Heart right ventricle (tissue), 16 donors: ENCODE measurements around the gene SLC2A9. TPM values are rescaled to one million over a fixed set of nuclear protein-coding genes. Genes with fewer than 3 reads are reported as not detected.

Experiments
- ATAC-seq, 8 donors: fragments of 200-7000 bp; cut with Tn5 transposase; one replicate each; pipeline ENCODE4 v1.9.1; 2020; ENCODE audit warnings: mild to moderate bottlenecking in 8 of 8, moderate library complexity in 8 of 8, moderate number of reproducible peaks in 1 of 8
- DNase-seq, 2 donors: peaks; one replicate each; pipeline ENCODE4 v3.0.0-alpha.2; 2020
- H3K27ac ChIP-seq, 10 donors: fragments of 200-600 bp; sonication (generic) in 2 of 10; one replicate each; pipeline versions ENCODE4 v1.5.0 to v1.8.0; 2020 to 2022; ENCODE audit warnings: mild to moderate bottlenecking in 3 of 10
- H3K27me3 ChIP-seq, 7 donors: fragments of 200-600 bp; one replicate each; pipeline ENCODE4 v1.8.0; 2021 to 2022; ENCODE audit warnings: mild to moderate bottlenecking in 2 of 7
- H3K36me3 ChIP-seq, 9 donors: fragments of 200-600 bp; sonication (generic) in 1 of 9; one replicate each; pipeline versions ENCODE4 v1.5.0 to v1.8.0; 2020 to 2022; ENCODE audit warnings: mild to moderate bottlenecking in 2 of 9
- H3K4me1 ChIP-seq, 9 donors: fragments of 200-600 bp; sonication (generic) in 1 of 9; one replicate each; pipeline versions ENCODE4 v1.5.0 to v1.8.0; 2020 to 2022; ENCODE audit warnings: mild to moderate bottlenecking in 4 of 9
- H3K4me3 ChIP-seq, 10 donors: fragments of 200-600 bp; sonication (generic) in 2 of 10; one replicate each; pipeline versions ENCODE4 v1.5.0 to v1.8.0; 2020 to 2022; ENCODE audit warnings: mild to moderate bottlenecking in 7 of 10, moderate library complexity in 2 of 10
- H3K9me3 ChIP-seq, 11 donors: fragments of 200-600 bp in 10 of 11; sonication (generic) in 2 of 11; one replicate each; pipeline versions ENCODE4 v1.5.0 to v1.8.0; 2013 to 2022; ENCODE audit warnings: mild to moderate bottlenecking in 2 of 11, control low read depth in 1 of 11, moderate library complexity in 1 of 11
- WGBS, 2 donors: extraction: QIAGEN DNeasy Blood & Tissue Kit; methylation state at CpG; one replicate each; pipeline ENCODE4 v1.1.7; 2013; ENCODE audit warnings: inconsistent platforms in 1 of 2; 5-methylcytosine and 5-hydroxymethylcytosine counted together
- intact Hi-C, 10 donors: fragments of 100-400 bp; cut with DNase I; formaldehyde crosslinking; loops; one replicate each; pipeline versions ENCODE4 v1.11.1 to v1.14.2; 2022
- polyA plus RNA-seq, 2 donors: library from polyadenylated mRNA; stranded (reverse); fragments of 200-250 nt; gene quantifications; one replicate each; pipeline ENCODE4 v1.2.3, GENCODE V29; 2013
- total RNA-seq, 10 donors: library from RNA; stranded (reverse); fragmentation: NEBNext Ultra II Directional in 3 of 10; extraction: Animal tissue kit (Norgen Biotek cat#: 25700) in 3 of 10; gene quantifications; one replicate each; pipeline versions ENCODE4 v1.2.1 to v1.2.4, GENCODE V29; 2021 to 2023
- TF ChIP-seq, protein P1 (sequence below), 9 donors: fragments of 200-600 bp; sonication (generic) in 2 of 9; IDR thresholded peaks; one replicate each; pipeline versions ENCODE4 v1.5.0 to v1.8.0; 2021 to 2022; ENCODE audit warnings: antibody characterized with exemption in 9 of 9, mild to moderate bottlenecking in 5 of 9, moderate library complexity in 1 of 9
- donor health status: Arrhythmogenic right ventricular cardiomyopathy.
- donor health status: ischemic (EF 13 %, LVEDD 7.1; RV severe dilation, severe dysfunction).
- donor health status: healthy with polysubstance abuse.
- donor health status: DM: no; HTN: yes; CAD: no.
- donor health status: DM: no; HTN: no; CAD: no.
- donor health status: ischemic (EF 25% LVEDD 6.9; RV normal size, moderate dysfunction).
- donor health status: ischemic (EF 25% LVEDD 5.7; RV mildly dilated, moderate dysfunction).
- donor health status: healthy.
- donor health status: DM: yes; HTN: yes; CAD: no.
- donor health status: Ischemic cardiomyopathy.
- donor health status: ischemic (EF 35%, LVEDD 5.7; RV mildly dilated, moderate dysfunction).
- donor health status: nonischemic (EF 11% LVEDD 7.7; RV severe dilation, severe dysfunction).
- donor health status: DM: yes; HTN: yes; CAD: no.
- donor health status: PGD.
- donor health status: ischemic (EF 29% LVEDD 5.4; RV normal size, mild dysfunction).
- donor health status: nonischemic (EF 23%, LVEDD 6.1; RV moderate dilation, normal function).

Gene SLC2A9
- total and polyA plus RNA-seq, 12 donors, result 3.1 to 10.9 (median 5.5) TPM

DNA sequence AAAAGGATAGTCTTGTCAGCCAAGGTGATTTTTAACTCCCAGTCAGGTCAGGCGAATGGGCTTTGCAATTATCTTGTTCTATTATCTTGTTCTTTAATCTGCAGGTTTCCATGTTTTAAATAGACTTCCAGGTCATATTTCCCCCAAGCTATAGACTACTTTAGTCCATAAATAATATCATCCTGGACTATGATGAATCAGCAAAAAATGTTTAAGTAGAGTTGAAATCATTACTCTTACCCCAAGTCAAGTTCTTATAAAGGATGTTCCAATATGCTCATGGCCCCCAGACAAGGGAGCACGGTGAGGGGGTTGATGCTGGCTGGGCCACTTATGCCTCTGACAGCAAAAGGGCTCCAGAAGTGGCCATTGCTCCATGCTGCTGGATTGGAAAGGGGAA is 75.1 kb downstream of the SLC2A9 start:
- ATAC-seq (no peak), DNase-seq (no peak)
- WGBS, 2 donors, result 91 to 98% methylated on average over 2 of the region's 2 CpGs
- intact Hi-C loops, result loop anchor here in 2 of 10 donors (5.0 kb wide), 1 partner anchor 46 kb away; no protein-coding TSS in a partner anchor
- Histone ChIP-seq H3K9me3 (no peaks in the 10 kb centered on the region), H3K36me3 (no peaks in the 10 kb centered on the region), H3K27ac (no peak overlapping the region), H3K4me1 (peaks cover 0 to 14% (median 10%) of the 10 kb centered on the region in 9 donors), H3K4me3 (no peak overlapping the region), H3K27me3 (no peaks in the 10 kb centered on the region)
- TF ChIP-seq, protein P1, sequence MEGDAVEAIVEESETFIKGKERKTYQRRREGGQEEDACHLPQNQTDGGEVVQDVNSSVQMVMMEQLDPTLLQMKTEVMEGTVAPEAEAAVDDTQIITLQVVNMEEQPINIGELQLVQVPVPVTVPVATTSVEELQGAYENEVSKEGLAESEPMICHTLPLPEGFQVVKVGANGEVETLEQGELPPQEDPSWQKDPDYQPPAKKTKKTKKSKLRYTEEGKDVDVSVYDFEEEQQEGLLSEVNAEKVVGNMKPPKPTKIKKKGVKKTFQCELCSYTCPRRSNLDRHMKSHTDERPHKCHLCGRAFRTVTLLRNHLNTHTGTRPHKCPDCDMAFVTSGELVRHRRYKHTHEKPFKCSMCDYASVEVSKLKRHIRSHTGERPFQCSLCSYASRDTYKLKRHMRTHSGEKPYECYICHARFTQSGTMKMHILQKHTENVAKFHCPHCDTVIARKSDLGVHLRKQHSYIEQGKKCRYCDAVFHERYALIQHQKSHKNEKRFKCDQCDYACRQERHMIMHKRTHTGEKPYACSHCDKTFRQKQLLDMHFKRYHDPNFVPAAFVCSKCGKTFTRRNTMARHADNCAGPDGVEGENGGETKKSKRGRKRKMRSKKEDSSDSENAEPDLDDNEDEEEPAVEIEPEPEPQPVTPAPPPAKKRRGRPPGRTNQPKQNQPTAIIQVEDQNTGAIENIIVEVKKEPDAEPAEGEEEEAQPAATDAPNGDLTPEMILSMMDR (IDR thresholded peaks at IDR 0.05), result no peak

DNA sequence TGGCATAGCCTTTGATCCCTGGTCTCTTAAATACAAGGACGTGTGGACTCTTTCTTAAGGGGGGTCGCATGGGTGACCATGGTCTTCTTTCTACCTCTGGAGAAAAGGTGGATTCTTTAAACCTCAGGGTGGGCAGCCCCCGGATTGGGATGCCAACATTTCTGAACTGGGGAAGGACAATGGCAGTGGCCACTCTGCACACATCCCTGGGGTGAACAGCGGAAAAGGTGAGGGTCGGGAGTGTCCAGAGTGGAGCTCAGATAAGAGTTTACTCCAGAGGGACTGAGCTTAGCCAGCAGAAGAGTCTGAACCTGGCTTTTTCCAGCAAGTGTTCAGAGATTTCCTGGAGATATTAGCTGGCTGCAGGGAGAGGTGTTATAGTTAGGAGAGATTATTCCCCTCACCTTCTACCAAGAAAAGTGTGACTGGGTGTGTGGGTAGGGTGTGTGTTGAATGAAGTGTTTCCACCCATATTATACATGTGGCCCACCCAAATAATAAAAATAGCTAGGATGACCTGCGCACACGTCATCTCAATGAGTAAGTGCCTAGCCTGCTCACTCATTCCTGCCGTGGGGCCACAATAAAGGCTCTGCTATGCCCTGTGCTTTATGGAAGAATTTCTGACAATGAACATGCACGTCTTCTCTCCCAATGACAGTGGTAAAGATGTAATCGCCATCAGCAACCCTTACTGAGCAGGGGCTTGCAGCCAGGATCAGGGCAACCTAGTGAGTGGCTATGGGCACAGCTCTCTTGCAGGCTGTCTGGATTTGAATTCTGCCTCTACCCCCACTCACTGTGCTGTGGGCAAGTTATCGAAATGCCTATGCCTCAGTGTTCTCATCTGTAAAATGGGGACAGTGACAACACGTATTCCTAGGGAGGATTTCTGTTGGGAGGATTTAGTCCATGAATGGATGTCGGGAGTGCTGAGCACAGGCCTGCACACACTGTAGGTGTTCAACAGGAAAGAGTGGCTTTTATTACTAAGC is 76.6 kb downstream of the SLC2A9 start:
- intact Hi-C loops, result loop anchor here in 2 of 10 donors (5.0 kb wide), 1 partner anchor 48 kb away; no protein-coding TSS in a partner anchor
- no peaks in the 10 kb centered on the region for H3K9me3 ChIP-seq
- H3K36me3 ChIP-seq, result no peaks in the 10 kb centered on the region
- H3K27ac ChIP-seq, result no peak overlapping the region
- ATAC-seq, result no peak
- no peaks in the 10 kb centered on the region for H3K27me3 ChIP-seq
- 79 to 87% methylated on average over 13 of the region's 13 CpGs for WGBS, 2 donors
- DNase-seq, result no peak
- no peak overlapping the region for H3K4me3 ChIP-seq
- peaks cover 0 to 14% (median 10%) of the 10 kb centered on the region in 9 donors for H3K4me1 ChIP-seq
- TF ChIP-seq, protein P1 (IDR thresholded peaks at IDR 0.05), result no peak

DNA sequence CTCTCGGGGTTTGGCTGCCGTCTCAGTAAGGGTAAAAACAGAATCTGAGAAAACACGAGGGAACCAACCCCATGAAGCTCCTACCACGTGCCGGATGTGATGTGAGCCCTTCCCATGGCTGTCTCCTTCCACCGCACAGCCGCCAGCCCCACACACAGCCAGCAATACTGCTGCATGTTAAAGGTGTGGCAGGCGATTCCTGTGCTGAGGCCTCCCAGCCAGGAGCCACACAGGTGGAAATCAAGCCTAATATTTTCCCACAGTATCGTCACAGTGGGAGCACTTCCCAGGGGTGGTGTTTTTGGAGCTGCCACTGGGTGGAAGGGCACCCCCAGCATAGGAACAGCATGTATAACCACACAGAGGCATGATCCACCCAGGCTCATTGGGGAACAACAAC is 77.5 kb downstream of the SLC2A9 start:
- TF ChIP-seq, protein P1 (IDR thresholded peaks at IDR 0.05), result no peak
- 91% methylated on average over 9 of the region's 9 CpGs for WGBS, 2 donors
- H3K27me3 ChIP-seq, result no peaks in the 10 kb centered on the region
- no peaks in the 10 kb centered on the region for H3K9me3 ChIP-seq
- no peak for ATAC-seq
- H3K4me1 ChIP-seq, result peaks cover 0 to 14% (median 10%) of the 10 kb centered on the region in 9 donors
- intact Hi-C loops, result no loop called here
- H3K4me3 ChIP-seq, result no peak overlapping the region
- H3K27ac ChIP-seq, result no peak overlapping the region
- no peaks in the 10 kb centered on the region for H3K36me3 ChIP-seq
- DNase-seq, result no peak

DNA sequence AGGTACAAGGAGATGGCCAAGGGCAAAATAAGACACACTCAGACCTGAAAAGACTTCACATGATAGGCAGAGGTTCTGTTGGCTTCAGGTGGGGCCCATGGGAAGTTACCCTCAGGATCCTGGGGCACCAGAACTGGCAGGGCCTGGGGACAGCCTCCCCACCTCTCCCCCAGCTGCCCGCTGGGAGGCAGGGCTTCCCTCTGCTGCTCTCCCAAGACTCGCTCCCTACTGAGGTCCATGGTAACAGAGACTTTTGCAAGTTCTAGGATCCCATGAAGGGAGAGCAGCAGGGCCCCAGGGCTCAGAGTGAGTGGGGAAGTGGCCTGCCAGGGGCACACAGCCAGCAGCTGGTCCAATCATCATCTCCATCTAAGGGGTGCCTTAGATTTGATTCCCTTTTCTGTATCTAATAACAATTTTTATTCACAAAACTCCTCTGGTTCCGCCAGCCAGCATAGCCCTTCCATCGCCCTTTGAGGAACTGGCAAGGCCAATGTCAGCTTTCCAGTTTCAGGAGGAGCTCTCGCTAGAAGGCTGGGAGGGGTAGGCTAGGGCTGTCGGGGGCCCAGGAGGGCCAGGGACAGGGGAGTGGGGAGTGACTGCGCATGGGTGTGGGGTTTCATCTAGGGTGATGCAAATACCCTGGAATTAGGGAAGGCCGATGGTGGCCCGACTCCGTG is 78.2 kb downstream of the SLC2A9 start:
- intact Hi-C loops, result no loop called here
- Histone ChIP-seq H3K36me3 (no peaks in the 10 kb centered on the region), H3K9me3 (no peaks in the 10 kb centered on the region), H3K4me3 (no peak overlapping the region), H3K4me1 (peaks cover 0 to 13% (median 10%) of the 10 kb centered on the region in 9 donors), H3K27me3 (no peaks in the 10 kb centered on the region), H3K27ac (no peak overlapping the region)
- no peak for ATAC-seq
- TF ChIP-seq, protein P1 (IDR thresholded peaks at IDR 0.05), result no peak
- DNase-seq, result no peak
- WGBS, 2 donors, result 94% methylated on average over 10 of the region's 10 CpGs
